Activated naive CD8-positive, alpha-beta T cell treated with anti-CD3 and anti-CD28 coated beads for 36 hours (primary cell): ENCODE data around the gene CRISP1. TPM values are rescaled to one million over a fixed set of nuclear protein-coding genes. Genes with fewer than 3 reads are reported as not detected.
"Not testable (repeated sequence)": the region's sequence is repeated elsewhere in the genome, so short reads cannot be mapped to it uniquely, and the experiment has no call there.

Experiments used
- DNase-seq: peaks from one replicate; pipeline ENCODE4 v3.0.0; 2021
- H3K27ac Mint-ChIP-seq: one replicate; pipeline ENCODE4 v1.8.0; 2022; ENCODE audit warnings: mild to moderate bottlenecking, moderate library complexity, mixed read lengths
- H3K27me3 Mint-ChIP-seq: one replicate; pipeline ENCODE4 v1.8.0; 2022; ENCODE audit warnings: mild to moderate bottlenecking, mixed read lengths
- H3K36me3 Mint-ChIP-seq: one replicate; pipeline ENCODE4 v1.8.0; 2021; ENCODE audit warnings: mild to moderate bottlenecking, mixed read lengths
- H3K4me1 Mint-ChIP-seq: one replicate; pipeline ENCODE4 v1.8.0; 2021; ENCODE audit warnings: mixed read lengths
- H3K4me3 Mint-ChIP-seq: one replicate; pipeline ENCODE4 v1.8.0; 2022; ENCODE audit warnings: mild to moderate bottlenecking, moderate library complexity, mixed read lengths
- H3K9me3 Mint-ChIP-seq: one replicate; pipeline ENCODE4 v1.8.0; 2022; ENCODE audit warnings: mixed read lengths
- total RNA-seq, 2 experiments: library from RNA; stranded (reverse); gene quantifications; one replicate each; pipeline ENCODE4 v1.2.3, GENCODE V29; 2021

Gene CRISP1
- total RNA-seq, 2 experiments from 2014 or later: not detected

GRCh38 chr6:49801525-49801924 lies 64.8 kb downstream of the CRISP1 start:
- Mint-ChIP-seq H3K27ac (no peak overlapping the region), H3K36me3 (no peaks in the 10 kb centered on the region), H3K9me3 (no peaks in the 10 kb centered on the region), H3K4me1 (no peaks in the 10 kb centered on the region), H3K4me3 (no peak overlapping the region), H3K27me3 (no peaks in the 10 kb centered on the region)
- DNase-seq: no peak

GRCh38 chr6:49799090-49799489 lies 67.2 kb downstream of the CRISP1 start:
- no peaks in the 10 kb centered on the region for H3K4me1 Mint-ChIP-seq
- no peak overlapping the region for H3K27ac Mint-ChIP-seq
- no peaks in the 10 kb centered on the region for H3K27me3 Mint-ChIP-seq
- H3K4me3 Mint-ChIP-seq: no peak overlapping the region
- H3K9me3 Mint-ChIP-seq: no peaks in the 10 kb centered on the region
- H3K36me3 Mint-ChIP-seq: no peaks in the 10 kb centered on the region
- DNase-seq: no peak

- not testable (repeated sequence) for H3K27me3 Mint-ChIP-seq, H3K27ac Mint-ChIP-seq, H3K4me1 Mint-ChIP-seq, H3K36me3 Mint-ChIP-seq, H3K4me3 Mint-ChIP-seq, DNase-seq, H3K9me3 Mint-ChIP-seq
Observed at GRCh38 chr6:49796842-49797455, 69.4 kb downstream of the CRISP1 start.

- Mint-ChIP-seq H3K27me3 (no peaks in the 10 kb centered on the region), H3K9me3 (peaks cover 2% of the 10 kb centered on the region), H3K4me3 (no peak overlapping the region), H3K27ac (no peak overlapping the region), H3K36me3 (no peaks in the 10 kb centered on the region), H3K4me1 (no peaks in the 10 kb centered on the region)
- no peak for DNase-seq
Observed at GRCh38 chr6:49790341-49790740, 76.0 kb downstream of the CRISP1 start.

DNA sequence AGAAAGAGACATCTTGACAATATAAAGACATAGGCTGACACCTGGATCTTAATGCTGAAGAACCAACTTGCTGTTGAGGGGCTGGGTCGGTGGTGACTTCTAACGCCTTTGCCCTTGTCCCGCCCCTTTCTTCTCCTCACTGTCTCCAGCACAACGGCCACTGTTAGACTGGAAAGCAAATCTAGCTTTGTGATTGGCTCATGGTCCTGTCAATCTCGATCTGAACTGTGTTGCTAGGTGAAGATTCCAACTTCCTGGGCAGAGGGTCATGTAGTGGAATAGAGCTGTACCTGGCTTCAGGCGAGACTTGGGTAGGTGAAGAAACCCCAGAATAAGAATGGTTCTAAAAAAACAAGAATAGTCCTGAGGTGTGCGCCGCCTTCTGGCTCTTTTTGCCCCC lies 79.2 kb downstream of the CRISP1 start, which contains the start of gene PGK2:
Gene PGK2, minus strand, starts transcription at position 110 of the 400 bp plus-strand sequence. Its CDS starts 98 bp downstream, at position 12.
- Mint-ChIP-seq H3K27me3 (no peaks in the 10 kb centered on the region), H3K4me3 (no peak within 1 kb of the TSS), H3K36me3 (no peaks in the 10 kb centered on the region), H3K27ac (no peak within 1 kb of the TSS), H3K9me3 (peaks cover 2% of the 10 kb centered on the region), H3K4me1 (no peaks in the 10 kb centered on the region)
- DNase-seq: no peak

- no peak for DNase-seq
- Mint-ChIP-seq H3K27ac (no peak overlapping the region), H3K9me3 (peaks cover 2% of the 10 kb centered on the region), H3K36me3 (no peaks in the 10 kb centered on the region), H3K4me3 (no peak overlapping the region), H3K4me1 (no peaks in the 10 kb centered on the region), H3K27me3 (no peaks in the 10 kb centered on the region)
Observed at GRCh38 chr6:49784272-49784671, 82.1 kb downstream of the CRISP1 start.

Other genes with a start within 250 kb of the CRISP1 start
- gene RHAG, start 229.7 kb downstream of the CRISP1 start, total RNA-seq: not detected
- gene CRISP2, start 153.0 kb downstream of the CRISP1 start, total RNA-seq: not detected
- gene CRISP3, start 122.1 kb downstream of the CRISP1 start, total RNA-seq: not detected
- not detected for gene PGK2, start 79.2 kb downstream of the CRISP1 start, total RNA-seq
- not detected for gene DEFB114, start 97.6 kb upstream of the CRISP1 start, total RNA-seq
- not detected for gene DEFB113, start 103.1 kb upstream of the CRISP1 start, total RNA-seq
- gene DEFB110, start 155.5 kb upstream of the CRISP1 start, total RNA-seq: not detected
- gene DEFB112, start 183.4 kb upstream of the CRISP1 start, total RNA-seq: not detected